A673 (cell line): ENCODE measurements around the gene YIPF4. TPM values are rescaled to one million over a fixed set of nuclear protein-coding genes. Genes with fewer than 3 reads are reported as not detected.
"Not testable (repeated sequence)": the region's sequence is repeated elsewhere in the genome, so short reads cannot be mapped to it uniquely, and the experiment has no call there.

Source experiments
- BruUV-seq: library from RNA; stranded (reverse); fragments of 400-500 nt; replicated peaks from 2 replicates; lab custom pipeline; 2021; lab: Mats Ljungman, UMichigan
- CTCF ChIA-PET: fragments of 300-600 bp; sonication (Branson Sonifier 250); formaldehyde crosslinking; loops from one replicate; lab custom pipeline; 2022; ENCODE audit warnings: antibody characterized with exemption; lab: Charles Lee
- POLR2A ChIA-PET: fragments of 300-600 bp; sonication (Branson Sonifier 250); formaldehyde crosslinking; loops from one replicate; lab custom pipeline; 2022; ENCODE audit warnings: antibody characterized with exemption; ENCODE audit not compliant: low non-redundant PET; lab: Charles Lee
- DNase-seq: peaks from one replicate; pipeline ENCODE4 v3.0.0-alpha.2; 2015; ENCODE audit warnings: low spot score
- H3K27ac ChIP-seq: fragments of 200-600 bp; sonication (generic); 2 replicates; pipeline ENCODE4 v1.5.1; 2016; ENCODE audit warnings: mixed run types, low read depth, mild to moderate bottlenecking, mixed read lengths, antibody characterized with exemption, low read length; ENCODE audit not compliant: poor library complexity, severe bottlenecking
- H3K27me3 ChIP-seq: fragments of 200-600 bp; sonication (generic); replicated peaks from 2 replicates; pipeline ENCODE4 v1.6.1; 2017; ENCODE audit warnings: mixed run types, low read depth, mild to moderate bottlenecking, mixed read lengths, antibody characterized with exemption, low read length; ENCODE audit not compliant: insufficient read depth, poor library complexity
- H3K36me3 ChIP-seq: fragments of 200-600 bp; sonication (generic); 2 replicates; pipeline ENCODE4 v1.6.1; 2016; ENCODE audit warnings: mixed run types, mild to moderate bottlenecking, mixed read lengths, antibody characterized with exemption, low read length; ENCODE audit not compliant: insufficient read depth, poor library complexity, severe bottlenecking
- H3K4me1 ChIP-seq: fragments of 200-600 bp; sonication (generic); 2 replicates; pipeline ENCODE4 v1.6.1; 2017; ENCODE audit warnings: mixed run types, mild to moderate bottlenecking, mixed read lengths, antibody characterized with exemption, low read length; ENCODE audit not compliant: insufficient read depth, poor library complexity, severe bottlenecking
- H3K4me3 ChIP-seq: fragments of 200-600 bp; sonication (generic); 2 replicates; pipeline ENCODE4 v1.5.1; 2016; ENCODE audit warnings: low read depth, mixed run types, mild to moderate bottlenecking, mixed read lengths, low read length; ENCODE audit not compliant: poor library complexity, severe bottlenecking
- H3K9me3 ChIP-seq: fragments of 200-600 bp; sonication (generic); 2 replicates; pipeline ENCODE4 v1.6.1; 2016; ENCODE audit warnings: mixed run types, low read depth, mild to moderate bottlenecking, mixed read lengths, antibody characterized with exemption, low read length; ENCODE audit not compliant: poor library complexity, severe bottlenecking
- CTCF ChIP-seq: fragments of 300-800, 200-600 bp; sonication (generic); conservative IDR thresholded peaks from 2 replicates; pipeline ENCODE4 v1.5.1; 2017; ENCODE audit warnings: low read depth, mild to moderate bottlenecking, antibody characterized with exemption, low read length, moderate library complexity, mixed read lengths
- EZH2 ChIP-seq: fragments of 200-600 bp; sonication (generic); IDR thresholded peaks from 2 replicates; pipeline ENCODE4 v1.6.1; 2017; ENCODE audit warnings: borderline replicate concordance, low read depth, mild to moderate bottlenecking, mixed read lengths, antibody characterized with exemption, low read length; ENCODE audit not compliant: poor library complexity, severe bottlenecking
- intact Hi-C: fragments of 100-400 bp; cut with micrococcal nuclease; formaldehyde crosslinking; loops from one replicate; pipeline ENCODE4 v1.10.0; 2022; ENCODE audit not compliant: unreplicated experiment
- total RNA-seq: library from RNA; stranded (reverse); gene quantifications from 2 replicates; pipeline ENCODE4 v1.2.3, GENCODE V29; 2021

The YIPF4 gene
- total RNA-seq, 1 experiment from 2014 or later, result 40.7 TPM

DNA sequence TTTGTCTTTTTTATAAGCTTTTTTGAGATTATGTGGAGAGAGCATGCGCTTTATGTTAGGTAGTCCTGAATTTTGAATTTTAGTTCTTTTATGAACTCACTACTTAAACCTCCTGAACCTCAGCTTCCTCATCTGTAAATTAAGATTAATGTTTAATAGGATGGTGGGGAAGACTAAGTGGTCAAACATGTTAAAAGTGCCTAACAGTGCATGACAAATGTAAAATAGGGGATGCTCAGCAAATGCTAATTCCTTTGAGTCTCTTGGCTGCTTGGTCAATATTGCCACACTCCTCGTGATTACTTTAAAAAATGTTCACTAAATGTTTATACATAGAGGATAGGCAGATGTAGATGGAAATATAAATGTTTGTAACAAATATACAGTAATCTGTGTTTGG, 85.9 kb downstream of the YIPF4 start:
- CTCF ChIA-PET, result no interaction called here
- POLR2A ChIA-PET, result no interaction called here
- no TSS peak for BruUV-seq
- no peaks in the 10 kb centered on the region for H3K27me3 ChIP-seq
- no peak for DNase-seq
- no peak overlapping the region for H3K4me3 ChIP-seq
- no peaks in the 10 kb centered on the region for H3K9me3 ChIP-seq
- no peak overlapping the region for H3K27ac ChIP-seq
- TF ChIP-seq EZH2, result no peak
- TF ChIP-seq CTCF, result no peak
- peaks cover 8% of the 10 kb centered on the region for H3K4me1 ChIP-seq
- no peaks in the 10 kb centered on the region for H3K36me3 ChIP-seq
- intact Hi-C loops, result no loop called here

DNA sequence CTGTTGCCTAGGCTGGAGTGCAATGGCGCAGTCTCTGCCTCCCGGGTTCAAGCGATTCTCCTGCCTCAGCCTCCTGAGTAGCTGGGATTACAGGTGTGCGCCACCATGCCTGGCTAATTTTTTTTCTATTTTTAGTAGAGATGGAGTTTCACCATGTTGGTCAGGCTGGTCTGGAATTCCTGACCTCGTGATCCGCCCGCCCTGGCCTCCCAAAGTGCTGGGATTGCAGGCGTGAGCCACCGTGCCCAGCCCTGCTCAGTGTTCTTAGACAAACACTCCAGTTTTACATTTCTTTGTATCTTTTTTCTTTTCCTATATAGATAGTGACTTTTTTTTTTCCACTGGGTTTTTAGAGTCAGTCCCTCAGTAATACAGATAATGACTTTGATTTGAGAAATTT, 86.6 kb downstream of the YIPF4 start:
- H3K36me3 ChIP-seq, H3K4me3 ChIP-seq, H3K27ac ChIP-seq, POLR2A ChIA-PET, BruUV-seq, H3K27me3 ChIP-seq, H3K9me3 ChIP-seq, intact Hi-C loops, H3K4me1 ChIP-seq, CTCF ChIA-PET, DNase-seq: not testable (repeated sequence)

DNA sequence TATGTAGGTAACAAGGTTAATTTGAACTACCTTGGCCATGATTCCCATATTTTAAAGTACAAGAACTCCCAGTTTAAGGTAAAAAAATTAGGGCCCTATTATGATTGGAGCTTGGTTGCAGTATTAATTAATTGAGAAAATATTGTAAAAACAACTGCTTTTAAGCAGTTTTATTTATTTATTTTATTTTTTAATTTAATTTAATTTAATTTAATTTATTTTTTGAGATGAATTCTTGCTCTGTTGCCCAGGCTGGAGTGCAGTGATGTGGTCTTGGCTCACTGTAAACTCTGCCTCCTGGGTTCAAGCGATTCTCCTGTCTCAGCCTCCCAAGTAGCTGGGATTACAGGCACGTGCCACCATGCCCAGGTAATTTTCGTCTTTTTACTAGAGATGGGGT, 88.0 kb downstream of the YIPF4 start:
- H3K27ac ChIP-seq, H3K36me3 ChIP-seq, H3K4me1 ChIP-seq, H3K9me3 ChIP-seq, H3K4me3 ChIP-seq, BruUV-seq, CTCF ChIA-PET, DNase-seq, intact Hi-C loops, POLR2A ChIA-PET, H3K27me3 ChIP-seq: not testable (repeated sequence)

Other genes starting within 250 kb of the YIPF4 start
- gene DPY30, start 238.1 kb upstream of the YIPF4 start, total RNA-seq, result 90.8 and 96.2 TPM in 2 replicates
- 40.2 and 40.6 TPM in 2 replicates for gene SPAST, start 214.3 kb upstream of the YIPF4 start, total RNA-seq
- gene SLC30A6, start 112.0 kb upstream of the YIPF4 start, total RNA-seq, result 23.0 and 23.3 TPM in 2 replicates
- not detected in 2 replicates for gene NLRC4, start 13.0 kb upstream of the YIPF4 start, total RNA-seq
- 73.5 and 75.9 TPM in 2 replicates for gene BIRC6, start 79.1 kb downstream of the YIPF4 start, total RNA-seq